HG02763 (cell line): ENCODE data around the gene ADARB2.

Source experiments
- ATAC-seq: cut with Tn5 transposase; IDR thresholded peaks from one replicate; pipeline ENCODE4 v1.9.1; 2021; ENCODE audit warnings: mild to moderate bottlenecking, moderate library complexity; ENCODE audit not compliant: unreplicated experiment

ADARB2 gene

DNA sequence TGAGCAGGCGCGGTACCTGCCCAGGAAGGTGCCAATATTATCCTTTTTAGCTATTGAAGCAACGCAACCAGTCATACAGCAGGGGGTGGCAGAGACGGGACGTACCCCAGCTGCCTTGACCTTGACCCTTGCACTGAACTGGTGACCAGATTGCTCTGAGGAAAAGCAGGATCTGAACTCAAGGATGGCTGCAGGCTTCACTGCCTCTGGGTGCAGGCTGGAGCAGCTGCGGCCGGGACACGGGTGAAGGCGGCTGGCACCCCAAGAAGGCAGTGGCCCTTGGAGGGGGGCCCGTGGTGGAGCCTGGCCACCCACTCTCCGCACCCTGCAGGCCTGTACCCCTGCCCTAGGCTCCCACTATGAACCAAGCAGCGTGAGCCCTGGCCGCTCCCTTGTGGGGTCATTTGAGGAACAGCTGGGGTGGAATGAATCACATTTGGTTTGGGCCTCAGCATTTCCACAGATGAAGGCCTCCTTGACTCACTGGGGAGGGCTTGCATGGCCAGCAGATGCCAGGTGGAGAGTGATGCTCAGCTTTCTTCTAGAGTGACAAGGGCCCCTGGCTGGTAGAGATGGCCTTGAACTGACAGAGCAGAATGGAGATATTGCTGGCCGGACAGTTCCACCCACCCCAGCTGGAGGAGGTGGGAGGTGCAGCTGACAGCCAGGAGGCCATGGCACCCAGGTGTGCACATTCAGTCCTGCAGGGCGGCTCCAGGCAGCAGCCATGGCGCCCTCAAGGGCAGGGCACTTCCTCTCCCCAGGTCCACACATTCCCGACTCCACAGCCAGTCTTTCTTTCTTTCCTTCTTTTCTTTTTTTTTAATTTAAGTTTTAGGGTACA lies 462.4 kb downstream of the ADARB2 start:
- no peak for ATAC-seq

DNA sequence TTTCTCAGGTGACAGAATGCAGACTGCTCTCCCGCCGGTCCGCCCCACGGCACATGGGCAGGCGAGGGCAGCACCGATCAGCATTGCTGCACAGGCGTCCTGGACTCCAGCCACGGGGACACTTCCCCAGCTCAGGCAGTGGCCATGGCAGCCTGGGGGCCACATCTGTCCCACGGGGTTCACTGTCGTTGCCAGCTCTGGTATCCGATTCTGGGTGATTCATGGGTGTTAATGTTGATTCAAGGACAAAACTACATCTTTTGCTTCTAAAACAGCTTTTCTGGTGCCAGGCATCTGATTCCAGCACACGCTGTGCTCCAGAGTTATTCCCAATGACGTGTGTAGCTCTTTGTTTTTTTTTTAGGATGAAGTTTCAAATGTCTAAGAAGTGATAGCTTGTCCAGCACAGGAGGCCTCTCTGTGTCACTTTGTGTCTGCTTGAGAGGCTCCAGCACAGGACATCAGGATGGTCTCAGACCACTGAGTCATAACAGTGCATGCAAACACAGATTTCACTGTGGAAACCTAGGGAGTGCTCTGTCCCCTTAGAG lies 463.1 kb downstream of the ADARB2 start:
- no peak for ATAC-seq

DNA sequence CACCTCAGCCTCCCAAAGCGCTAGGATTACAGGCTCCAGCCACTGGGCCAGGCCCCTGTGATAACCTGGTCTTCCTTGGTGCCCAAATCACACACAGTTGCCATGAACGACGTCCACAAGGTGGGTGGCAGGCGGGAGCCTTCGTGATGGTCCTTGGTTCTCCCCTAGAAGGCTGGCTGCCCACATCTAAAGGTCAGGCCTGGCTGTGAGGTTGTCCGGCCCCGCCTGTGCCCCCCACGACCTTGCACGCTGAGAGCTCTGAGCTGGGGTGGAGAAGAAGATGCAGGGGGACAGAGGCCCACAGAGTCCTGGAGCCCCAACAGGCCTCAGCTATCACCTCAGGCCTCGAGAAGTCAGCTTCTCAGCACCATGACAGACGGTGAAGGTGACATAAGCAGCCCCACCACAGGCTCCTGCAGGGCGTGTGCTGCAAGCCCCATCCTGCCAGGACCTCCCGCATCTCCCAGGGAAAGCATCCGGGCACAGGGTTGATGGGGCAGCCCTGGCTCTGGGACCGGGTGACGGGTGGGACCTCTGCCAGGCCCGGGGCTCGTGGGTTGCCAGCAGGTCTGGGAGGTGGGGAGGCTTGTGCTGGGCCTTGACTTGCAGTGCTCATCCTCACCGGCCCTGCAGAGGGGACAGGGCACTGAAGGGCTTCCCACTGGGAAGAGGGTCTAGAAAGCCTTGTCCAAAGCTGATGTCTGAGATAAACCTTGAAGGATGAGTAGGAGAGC lies 463.8 kb downstream of the ADARB2 start:
- no peak for ATAC-seq

DNA sequence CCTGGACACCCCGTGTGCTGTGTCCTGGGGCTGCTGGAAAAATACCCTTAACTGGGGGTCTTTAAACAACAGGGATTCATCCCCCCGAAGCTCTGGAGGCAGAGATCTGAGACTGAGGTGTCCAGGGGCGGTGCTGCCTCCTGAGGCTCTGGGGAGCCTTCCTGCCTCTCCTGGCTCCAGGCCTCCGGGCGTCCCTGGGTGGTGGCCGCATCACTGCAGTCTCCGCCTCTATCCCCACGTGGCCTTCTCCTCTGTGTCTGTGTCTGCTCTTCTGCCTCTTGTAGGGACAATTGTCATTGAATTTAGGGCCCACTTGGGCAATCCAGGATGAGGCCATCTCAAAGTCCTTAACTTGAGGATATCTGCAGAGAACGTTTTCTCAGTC lies 464.6 kb downstream of the ADARB2 start:
- ATAC-seq, result no peak

- ATAC-seq, result no peak
Observed at GRCh38 chr10:1272079-1272776, 465.1 kb downstream of the ADARB2 start.

GRCh38 chr10:1270906-1271305 lies 466.4 kb downstream of the ADARB2 start:
- ATAC-seq, result no peak

- ATAC-seq, result no peak
Observed at GRCh38 chr10:1270490-1270889, 466.8 kb downstream of the ADARB2 start.

DNA sequence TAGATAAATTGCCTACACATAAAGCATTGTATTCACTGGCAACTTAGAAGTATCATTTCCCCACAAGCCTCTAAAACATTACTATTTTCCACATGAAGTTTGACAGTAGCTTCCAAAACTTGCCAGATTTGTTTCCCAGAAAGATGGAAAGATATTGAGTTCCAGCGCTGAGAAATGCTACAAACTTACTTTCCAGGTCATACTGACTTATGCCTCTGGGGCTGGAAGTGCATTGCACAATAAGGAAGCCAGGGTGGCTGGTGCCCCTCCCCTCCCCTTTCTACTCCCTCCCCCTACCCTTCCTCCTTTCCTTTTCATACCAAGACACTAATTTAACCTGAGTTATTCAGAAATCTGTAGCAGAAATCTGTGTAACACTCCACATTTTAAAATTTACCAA lies 468.5 kb downstream of the ADARB2 start:
- no peak for ATAC-seq

- no peak for ATAC-seq
Observed at GRCh38 chr10:1267568-1267967, 469.8 kb downstream of the ADARB2 start.

GRCh38 chr10:1267148-1267547 lies 470.2 kb downstream of the ADARB2 start:
- ATAC-seq, result no peak

DNA sequence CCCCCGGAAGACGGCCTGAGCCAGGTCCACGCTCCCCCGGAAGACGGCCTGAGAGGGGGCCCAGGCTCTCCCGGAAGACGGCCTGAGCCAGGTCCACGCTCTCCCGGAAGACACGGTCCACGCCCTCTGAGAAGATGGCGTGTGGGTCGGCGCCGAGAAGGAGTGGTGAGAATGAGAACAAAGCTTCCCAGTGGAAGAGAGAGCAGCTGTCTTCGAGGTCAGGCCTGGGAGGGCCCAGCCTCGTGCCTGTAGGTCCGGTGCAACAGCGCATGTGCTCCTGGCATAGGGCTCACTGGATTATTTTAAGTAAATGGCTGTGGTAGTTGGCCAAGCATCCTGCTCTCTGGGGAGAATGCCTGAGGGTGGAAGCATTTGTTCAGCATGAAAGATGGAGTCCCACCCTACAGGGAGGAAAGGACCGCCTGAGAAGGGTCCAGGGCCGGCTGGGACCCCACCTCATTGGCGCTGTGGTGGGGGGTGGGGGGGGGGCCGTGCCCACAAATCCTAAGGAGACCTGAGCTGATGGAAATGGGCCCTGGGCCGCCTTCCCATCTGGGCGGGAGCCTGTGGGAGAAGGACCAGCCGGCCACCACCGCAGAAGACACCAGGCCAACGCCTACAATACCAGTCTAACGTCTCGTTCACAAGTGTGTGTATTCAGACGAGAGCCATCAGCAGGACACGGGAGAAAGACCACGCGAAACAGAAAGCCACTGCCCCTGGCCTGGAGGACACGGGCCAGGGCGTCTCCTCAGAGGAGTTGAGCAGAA lies 471.1 kb downstream of the ADARB2 start:
- ATAC-seq, result no peak

- ATAC-seq, result no peak
Observed at GRCh38 chr10:1264001-1264400, 473.3 kb downstream of the ADARB2 start.

DNA sequence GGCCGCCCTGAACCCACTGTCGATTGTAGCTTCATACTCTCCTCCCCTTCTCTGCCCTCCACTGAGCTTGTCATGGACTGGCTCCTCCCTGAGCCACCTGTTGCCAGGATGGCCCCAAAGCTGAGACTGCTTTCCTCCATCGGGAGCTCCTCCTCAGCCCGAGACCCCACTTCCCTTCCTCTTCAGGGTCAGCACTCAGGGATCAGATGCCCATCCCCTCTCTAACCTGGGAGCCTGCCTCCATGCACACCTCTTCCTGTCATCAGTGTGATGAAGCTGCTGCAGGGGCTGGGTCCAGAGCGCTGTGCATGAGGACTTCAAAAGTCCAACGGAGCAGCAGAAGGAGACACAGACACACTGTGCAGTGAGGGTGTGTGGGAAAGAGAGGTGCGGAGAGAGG lies 480.1 kb downstream of the ADARB2 start:
- no peak for ATAC-seq

DNA sequence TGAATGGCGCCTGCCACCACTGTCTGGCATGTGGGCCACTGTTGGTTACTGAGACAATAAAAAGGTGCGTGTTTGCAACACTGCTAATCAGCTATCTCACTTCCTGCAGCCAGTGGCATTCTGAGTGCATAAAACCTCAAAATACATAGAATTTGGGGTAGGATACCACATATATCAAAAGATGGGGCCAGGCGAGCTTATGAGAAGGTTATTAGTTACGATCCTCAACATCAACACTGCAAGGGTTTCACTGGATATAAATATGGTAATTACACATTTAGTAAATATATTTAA lies 480.9 kb downstream of the ADARB2 start:
- ATAC-seq, result no peak

DNA sequence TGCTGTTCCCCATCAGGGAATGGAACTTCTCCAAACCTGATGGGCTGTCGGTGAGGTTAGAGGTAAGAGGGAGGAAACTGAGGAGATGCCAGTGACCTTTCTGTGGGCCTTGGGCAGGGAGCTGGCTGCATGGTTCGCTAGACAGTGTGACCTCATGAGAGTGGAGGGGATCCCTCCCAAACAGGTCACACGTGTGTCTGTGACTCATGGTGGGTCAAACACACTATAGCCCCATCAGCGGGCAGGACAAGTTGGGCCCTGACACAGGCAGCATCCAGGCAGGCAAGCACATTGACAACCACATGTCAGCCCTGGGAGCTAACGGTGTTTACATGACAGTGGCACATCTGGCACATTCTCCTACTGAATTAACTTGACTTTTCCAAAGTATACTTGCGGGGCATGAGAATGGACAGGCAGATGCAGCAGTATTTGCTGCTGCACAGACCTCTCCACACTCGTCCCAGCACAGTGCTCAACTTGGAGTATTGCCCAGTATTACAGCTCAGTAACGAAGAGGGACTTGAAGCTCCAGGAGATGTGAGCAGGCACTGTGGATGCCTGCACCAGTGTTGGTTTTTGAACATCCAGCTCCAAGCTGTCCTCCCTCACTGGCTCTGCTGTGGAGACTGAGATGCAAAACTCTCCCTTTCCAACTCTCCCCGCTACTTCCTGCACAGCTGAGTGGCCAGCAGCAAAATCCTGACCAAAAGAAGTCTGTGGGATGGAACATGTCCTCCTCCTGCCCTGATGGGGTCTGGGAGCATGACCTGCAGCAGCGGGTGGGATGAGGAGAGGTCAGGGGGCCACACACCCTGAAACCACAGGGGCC lies 481.5 kb downstream of the ADARB2 start:
- no peak for ATAC-seq

- no peak for ATAC-seq
Observed at GRCh38 chr10:1255118-1255517, 482.2 kb downstream of the ADARB2 start.

GRCh38 chr10:1253523-1254353 lies 483.6 kb downstream of the ADARB2 start:
- no peak for ATAC-seq

GRCh38 chr10:1251769-1252168 lies 485.6 kb downstream of the ADARB2 start:
- ATAC-seq, result no peak
